Measurements from ENCODE around the gene SOS2.
A peak's percentile ranks its signal among the peaks of the same experiment; 100 is the strongest.

SOS2 gene

GRCh38 chr14:50260511-50260910, 29.1 kb upstream of the SOS2 start:
- H3K4me3 ChIP-seq (ENCODE audit: low read depth, low read length) = no peak overlapping the region
- no peaks in the 10 kb centered on the region for H3K4me1 ChIP-seq
- peaks cover 4% of the 10 kb centered on the region for H3K36me3 ChIP-seq
- TF ChIP-seq, protein P1, sequence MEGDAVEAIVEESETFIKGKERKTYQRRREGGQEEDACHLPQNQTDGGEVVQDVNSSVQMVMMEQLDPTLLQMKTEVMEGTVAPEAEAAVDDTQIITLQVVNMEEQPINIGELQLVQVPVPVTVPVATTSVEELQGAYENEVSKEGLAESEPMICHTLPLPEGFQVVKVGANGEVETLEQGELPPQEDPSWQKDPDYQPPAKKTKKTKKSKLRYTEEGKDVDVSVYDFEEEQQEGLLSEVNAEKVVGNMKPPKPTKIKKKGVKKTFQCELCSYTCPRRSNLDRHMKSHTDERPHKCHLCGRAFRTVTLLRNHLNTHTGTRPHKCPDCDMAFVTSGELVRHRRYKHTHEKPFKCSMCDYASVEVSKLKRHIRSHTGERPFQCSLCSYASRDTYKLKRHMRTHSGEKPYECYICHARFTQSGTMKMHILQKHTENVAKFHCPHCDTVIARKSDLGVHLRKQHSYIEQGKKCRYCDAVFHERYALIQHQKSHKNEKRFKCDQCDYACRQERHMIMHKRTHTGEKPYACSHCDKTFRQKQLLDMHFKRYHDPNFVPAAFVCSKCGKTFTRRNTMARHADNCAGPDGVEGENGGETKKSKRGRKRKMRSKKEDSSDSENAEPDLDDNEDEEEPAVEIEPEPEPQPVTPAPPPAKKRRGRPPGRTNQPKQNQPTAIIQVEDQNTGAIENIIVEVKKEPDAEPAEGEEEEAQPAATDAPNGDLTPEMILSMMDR (IDR thresholded peaks at IDR 0.05; ENCODE audit: low read depth, low read length) = peak; percentile 65
- peak; percentile 14 for DNase-seq
- no peaks in the 10 kb centered on the region for H3K9me3 ChIP-seq
- H3K27me3 ChIP-seq = no peaks in the 10 kb centered on the region

DNA sequence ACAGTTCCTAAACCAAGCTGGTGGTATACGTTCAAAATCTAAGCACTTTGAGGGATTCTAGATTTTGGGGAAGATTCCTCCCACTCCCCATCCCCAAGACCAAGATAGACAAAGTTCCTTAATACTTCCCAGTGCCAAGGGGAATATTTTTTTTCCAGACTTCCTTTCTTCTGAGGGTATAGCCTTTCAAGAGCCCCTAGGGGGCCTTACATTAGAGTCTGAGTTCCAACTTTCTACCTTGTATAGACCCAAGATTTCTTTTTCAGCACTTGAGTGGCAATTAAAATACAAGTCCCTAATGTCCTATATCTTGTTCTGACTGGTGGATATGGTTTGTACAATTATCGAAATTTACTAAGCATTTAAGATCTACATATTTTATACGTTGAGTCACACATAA, 28.7 kb upstream of the SOS2 start:
- Histone ChIP-seq H3K9me3 (no peaks in the 10 kb centered on the region), H3K4me3 (ENCODE audit: low read depth, low read length) (no peak overlapping the region), H3K27me3 (no peaks in the 10 kb centered on the region), H3K36me3 (peaks cover 4% of the 10 kb centered on the region), H3K4me1 (no peaks in the 10 kb centered on the region)
- TF ChIP-seq, protein P1 (IDR thresholded peaks at IDR 0.05; ENCODE audit: low read depth, low read length) = no peak
- no peak for DNase-seq

DNA sequence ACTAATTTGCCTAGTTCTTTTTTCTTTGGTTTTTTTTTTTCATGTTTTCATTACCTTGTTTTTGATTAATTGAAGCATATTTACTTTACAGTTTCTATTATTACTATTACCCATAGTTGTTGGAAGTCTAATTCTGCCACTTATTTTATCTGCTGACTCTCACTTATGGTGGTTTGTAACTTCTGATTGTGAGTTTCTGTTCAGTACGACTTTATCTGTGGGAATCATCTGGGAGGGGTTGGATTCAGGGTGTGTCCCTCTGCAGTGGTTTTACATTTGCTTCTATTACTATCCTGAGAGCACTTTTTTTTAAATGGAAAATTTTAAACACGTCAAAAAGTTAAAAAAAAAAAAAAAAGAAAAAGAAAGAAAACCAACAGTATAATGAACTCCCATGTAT, 26.4 kb upstream of the SOS2 start:
- Histone ChIP-seq H3K4me3 (ENCODE audit: low read depth, low read length) (no peak overlapping the region), H3K9me3 (no peaks in the 10 kb centered on the region), H3K36me3 (no peaks in the 10 kb centered on the region; the same call in 1 of the 2 replicates), H3K4me1 (no peaks in the 10 kb centered on the region), H3K27me3 (no peaks in the 10 kb centered on the region)
- TF ChIP-seq, protein P1 (IDR thresholded peaks at IDR 0.05; ENCODE audit: low read depth, low read length) = no peak
- no peak for DNase-seq

DNA sequence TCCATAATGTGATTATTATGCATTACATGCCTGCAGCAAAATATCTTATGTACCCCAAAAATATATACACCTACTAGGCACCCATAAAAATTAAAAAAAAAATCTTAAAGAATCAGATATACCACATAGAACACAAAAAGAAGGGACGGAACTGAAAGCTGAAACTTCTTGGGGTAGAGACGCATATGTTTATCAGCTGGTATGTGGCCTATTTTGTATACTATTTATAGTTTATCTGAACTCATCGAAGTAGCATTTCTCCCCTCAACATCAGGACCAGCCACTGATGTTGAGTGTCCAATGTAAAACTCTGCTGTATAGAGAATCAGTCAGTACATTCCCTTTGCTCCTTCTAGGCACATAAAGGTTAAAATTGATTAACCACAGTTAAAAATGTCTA, 22.9 kb upstream of the SOS2 start:
- no peak for DNase-seq
- Histone ChIP-seq H3K36me3 (no peaks in the 10 kb centered on the region; the same call in 1 of the 2 replicates), H3K4me3 (ENCODE audit: low read depth, low read length) (no peak overlapping the region), H3K4me1 (no peaks in the 10 kb centered on the region), H3K27me3 (no peaks in the 10 kb centered on the region), H3K9me3 (no peaks in the 10 kb centered on the region)
- TF ChIP-seq, protein P1 (IDR thresholded peaks at IDR 0.05; ENCODE audit: low read depth, low read length) = no peak

- no peaks in the 10 kb centered on the region for H3K36me3 ChIP-seq
- no peaks in the 10 kb centered on the region for H3K27me3 ChIP-seq
- no peaks in the 10 kb centered on the region for H3K4me1 ChIP-seq
- DNase-seq = no peak
- no peak overlapping the region for H3K4me3 ChIP-seq (ENCODE audit: low read depth, low read length)
- no peaks in the 10 kb centered on the region for H3K9me3 ChIP-seq
- TF ChIP-seq, protein P1 (IDR thresholded peaks at IDR 0.05; ENCODE audit: low read depth, low read length) = no peak
Measured at GRCh38 chr14:50249136-50249775, 17.9 kb upstream of the SOS2 start.

DNA sequence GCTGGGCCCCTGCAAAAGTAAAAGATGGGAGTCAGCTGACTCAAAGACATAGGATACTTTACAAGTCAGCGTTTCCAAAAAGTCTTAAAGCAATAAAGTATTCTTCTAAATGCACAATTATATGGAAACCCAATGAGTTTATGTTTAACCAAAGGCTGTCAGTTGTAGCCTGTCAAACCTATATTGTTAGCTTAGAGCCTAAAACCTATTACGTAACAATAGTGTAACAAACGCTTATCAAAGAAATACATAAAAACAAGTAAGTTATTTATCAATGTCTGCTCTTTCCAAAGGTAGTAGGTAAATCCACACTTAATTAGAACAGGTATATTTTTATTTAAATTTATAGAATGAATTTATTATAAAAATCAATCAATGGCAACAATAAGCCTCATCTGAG, 15.9 kb upstream of the SOS2 start:
- Histone ChIP-seq H3K4me1 (no peaks in the 10 kb centered on the region), H3K27me3 (no peaks in the 10 kb centered on the region), H3K36me3 (no peaks in the 10 kb centered on the region), H3K9me3 (no peaks in the 10 kb centered on the region), H3K4me3 (ENCODE audit: low read depth, low read length) (no peak overlapping the region)
- TF ChIP-seq, protein P1 (IDR thresholded peaks at IDR 0.05; ENCODE audit: low read depth, low read length) = no peak
- no peak for DNase-seq

Measured in BE2C (cell line).